ENCODE data around the gene CPHXL. TPM values are rescaled to one million over a fixed set of nuclear protein-coding genes. Genes with fewer than 3 reads are reported as not detected.

Gene CPHXL
- total RNA-seq, 1 experiment from 2014 or later, result not detected

DNA sequence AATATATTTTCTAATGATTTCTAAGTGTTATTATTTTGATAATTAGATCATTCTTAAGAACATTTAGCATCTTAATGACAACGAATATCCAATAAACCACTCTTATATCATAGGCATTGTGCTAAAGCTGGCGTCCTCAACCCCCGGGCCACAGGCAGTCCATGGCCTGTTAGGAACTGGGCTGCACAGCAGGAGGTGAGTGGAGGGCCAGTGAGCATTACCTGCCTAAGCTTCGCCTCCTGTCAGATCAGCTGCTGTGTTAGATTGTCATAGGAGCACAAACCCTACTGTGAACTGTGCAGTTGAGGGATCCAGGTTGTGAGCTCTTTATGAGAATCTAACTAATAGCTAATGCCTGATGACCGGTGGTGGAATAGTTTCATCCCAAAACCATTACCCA, 28.7 kb downstream of the CPHXL start:
- H3K27ac Mint-ChIP-seq (ENCODE audit: unreplicated experiment), result no peak overlapping the region
- BruUV-seq (replicated peaks), result no TSS peak
- CTCF ChIA-PET, result interaction anchor here (0.5 kb wide), 1 partner anchor 36 kb away, joined by 6 read pairs; no protein-coding TSS in a partner anchor
- H3K4me3 Mint-ChIP-seq (ENCODE audit: low read depth, unreplicated experiment), result no peak overlapping the region
- no peaks in the 10 kb centered on the region for H3K27me3 Mint-ChIP-seq (ENCODE audit: unreplicated experiment)
- TF ChIP-seq, protein P1, sequence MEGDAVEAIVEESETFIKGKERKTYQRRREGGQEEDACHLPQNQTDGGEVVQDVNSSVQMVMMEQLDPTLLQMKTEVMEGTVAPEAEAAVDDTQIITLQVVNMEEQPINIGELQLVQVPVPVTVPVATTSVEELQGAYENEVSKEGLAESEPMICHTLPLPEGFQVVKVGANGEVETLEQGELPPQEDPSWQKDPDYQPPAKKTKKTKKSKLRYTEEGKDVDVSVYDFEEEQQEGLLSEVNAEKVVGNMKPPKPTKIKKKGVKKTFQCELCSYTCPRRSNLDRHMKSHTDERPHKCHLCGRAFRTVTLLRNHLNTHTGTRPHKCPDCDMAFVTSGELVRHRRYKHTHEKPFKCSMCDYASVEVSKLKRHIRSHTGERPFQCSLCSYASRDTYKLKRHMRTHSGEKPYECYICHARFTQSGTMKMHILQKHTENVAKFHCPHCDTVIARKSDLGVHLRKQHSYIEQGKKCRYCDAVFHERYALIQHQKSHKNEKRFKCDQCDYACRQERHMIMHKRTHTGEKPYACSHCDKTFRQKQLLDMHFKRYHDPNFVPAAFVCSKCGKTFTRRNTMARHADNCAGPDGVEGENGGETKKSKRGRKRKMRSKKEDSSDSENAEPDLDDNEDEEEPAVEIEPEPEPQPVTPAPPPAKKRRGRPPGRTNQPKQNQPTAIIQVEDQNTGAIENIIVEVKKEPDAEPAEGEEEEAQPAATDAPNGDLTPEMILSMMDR (IDR thresholded peaks at IDR 0.05; ENCODE audit: unreplicated experiment), result no peak
- no peaks in the 10 kb centered on the region for H3K4me1 Mint-ChIP-seq (ENCODE audit: low read depth, unreplicated experiment)
- H3K9me3 Mint-ChIP-seq (ENCODE audit: low read depth, unreplicated experiment), result no peaks in the 10 kb centered on the region
- intact Hi-C loops (cut with micrococcal nuclease; ENCODE audit: unreplicated experiment), result no loop called here
- H3K36me3 Mint-ChIP-seq (ENCODE audit: insufficient read depth, unreplicated experiment), result no peaks in the 10 kb centered on the region
- DNase-seq, result no peak

DNA sequence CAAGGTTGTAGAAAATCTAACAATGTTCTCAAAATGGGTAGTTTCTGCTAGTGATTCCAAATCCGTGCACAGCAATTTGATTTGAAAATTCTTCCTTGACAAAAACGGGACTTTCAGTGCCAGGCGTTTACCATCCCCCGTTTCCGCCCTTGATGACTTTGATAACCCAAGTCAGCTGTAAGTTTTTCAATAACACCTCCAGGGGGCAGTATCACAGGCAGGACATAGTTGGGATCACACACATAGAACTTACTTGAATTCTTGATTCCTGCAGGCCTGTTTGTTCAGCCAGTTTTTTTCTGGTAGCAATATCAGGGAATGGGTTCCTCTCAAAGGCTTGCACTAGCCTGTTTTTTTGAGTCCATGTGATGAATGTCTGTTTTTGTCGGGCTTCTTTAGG, 30.6 kb downstream of the CPHXL start:
- H3K27me3 Mint-ChIP-seq (ENCODE audit: unreplicated experiment), result no peaks in the 10 kb centered on the region
- H3K27ac Mint-ChIP-seq (ENCODE audit: unreplicated experiment), result no peak overlapping the region
- no peaks in the 10 kb centered on the region for H3K4me1 Mint-ChIP-seq (ENCODE audit: low read depth, unreplicated experiment)
- TF ChIP-seq, protein P1 (IDR thresholded peaks at IDR 0.05; ENCODE audit: unreplicated experiment), result peak; percentile 15
- no peak for DNase-seq
- no TSS peak for BruUV-seq (replicated peaks)
- no peaks in the 10 kb centered on the region for H3K36me3 Mint-ChIP-seq (ENCODE audit: insufficient read depth, unreplicated experiment)
- CTCF ChIA-PET, result no interaction called here
- H3K9me3 Mint-ChIP-seq (ENCODE audit: low read depth, unreplicated experiment), result no peaks in the 10 kb centered on the region
- intact Hi-C loops (cut with micrococcal nuclease; ENCODE audit: unreplicated experiment), result no loop called here
- no peak overlapping the region for H3K4me3 Mint-ChIP-seq (ENCODE audit: low read depth, unreplicated experiment)

DNA sequence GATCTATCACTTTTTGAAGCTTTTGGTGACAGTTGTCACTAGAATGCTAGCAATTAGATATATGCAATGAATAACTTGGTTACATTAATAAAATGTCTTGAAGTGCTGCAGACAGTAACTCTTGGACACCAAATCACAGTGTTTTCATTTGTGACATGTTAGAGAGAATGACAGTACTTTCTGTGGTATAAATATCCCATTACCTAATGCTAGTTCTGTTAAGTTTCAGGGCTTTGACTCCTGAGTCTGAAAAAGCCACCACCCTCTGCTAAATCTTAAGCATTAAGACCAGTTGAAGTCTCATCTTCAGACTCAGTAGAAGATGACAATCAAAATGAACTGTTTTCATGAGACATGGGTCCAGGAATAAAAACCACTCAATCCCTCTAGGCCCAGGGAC, 38.9 kb downstream of the CPHXL start:
- TF ChIP-seq, protein P1 (IDR thresholded peaks at IDR 0.05; ENCODE audit: unreplicated experiment), result no peak
- no peaks in the 10 kb centered on the region for H3K27me3 Mint-ChIP-seq (ENCODE audit: unreplicated experiment)
- intact Hi-C loops (cut with micrococcal nuclease; ENCODE audit: unreplicated experiment), result no loop called here
- H3K4me3 Mint-ChIP-seq (ENCODE audit: low read depth, unreplicated experiment), result no peak overlapping the region
- H3K27ac Mint-ChIP-seq (ENCODE audit: unreplicated experiment), result no peak overlapping the region
- DNase-seq, result no peak
- BruUV-seq (replicated peaks), result no TSS peak
- no peaks in the 10 kb centered on the region for H3K4me1 Mint-ChIP-seq (ENCODE audit: low read depth, unreplicated experiment)
- peaks cover 13% of the 10 kb centered on the region for H3K9me3 Mint-ChIP-seq (ENCODE audit: low read depth, unreplicated experiment)
- no peaks in the 10 kb centered on the region for H3K36me3 Mint-ChIP-seq (ENCODE audit: insufficient read depth, unreplicated experiment)
- CTCF ChIA-PET, result no interaction called here

DNA sequence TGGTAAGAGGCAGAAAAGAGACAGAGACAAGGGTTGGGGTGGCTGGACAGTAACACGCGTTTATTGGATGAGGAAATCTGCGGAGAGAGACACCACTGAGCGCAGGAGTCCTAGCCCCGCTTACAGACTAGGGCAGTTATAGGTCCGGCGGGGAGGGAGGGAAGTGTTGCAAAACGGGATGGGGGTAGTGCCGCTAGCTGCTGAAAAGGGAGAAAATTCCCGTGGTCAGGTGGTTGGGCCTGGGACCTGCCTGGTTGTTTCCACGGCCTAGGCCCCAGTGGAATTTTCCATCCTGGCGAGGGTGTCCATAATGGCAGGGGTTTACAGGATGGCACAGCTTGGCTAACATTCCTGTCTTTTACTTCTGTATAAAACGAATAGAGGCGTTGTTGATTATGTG, 44.0 kb downstream of the CPHXL start:
- CTCF ChIA-PET, result no interaction called here
- intact Hi-C loops (cut with micrococcal nuclease; ENCODE audit: unreplicated experiment), result no loop called here
- Mint-ChIP-seq H3K4me1 (ENCODE audit: low read depth, unreplicated experiment) (no peaks in the 10 kb centered on the region), H3K27me3 (ENCODE audit: unreplicated experiment) (no peaks in the 10 kb centered on the region), H3K36me3 (ENCODE audit: insufficient read depth, unreplicated experiment) (no peaks in the 10 kb centered on the region), H3K4me3 (ENCODE audit: low read depth, unreplicated experiment) (no peak overlapping the region), H3K9me3 (ENCODE audit: low read depth, unreplicated experiment) (peaks cover 13% of the 10 kb centered on the region), H3K27ac (ENCODE audit: unreplicated experiment) (no peak overlapping the region)
- no peak for DNase-seq
- TF ChIP-seq, protein P1 (IDR thresholded peaks at IDR 0.05; ENCODE audit: unreplicated experiment), result no peak
- BruUV-seq (replicated peaks), result no TSS peak

Data from Calu3 (cell line).